ENCODE results near the gene CT47C1.
A peak's percentile ranks its signal among the peaks of the same experiment; 100 is the strongest.
"Not testable (repeated sequence)": the region's sequence is repeated elsewhere in the genome, so short reads cannot be mapped to it uniquely, and the experiment has no call there.

CT47C1 gene

GRCh38 chrX:119072744-119073143 lies at the start of gene CT47C1:
Gene CT47C1 (plus strand): TSS chrX:119072993. CDS start chrX:119073226, 233 bp downstream.
- FAIRE-seq (no peak), DNase-seq (ENCODE audit: insufficient read length, low spot score) (no peak)
- TF ChIP-seq POLR2A (IDR thresholded peaks at IDR 0.05; ENCODE audit: low read depth, low read length), result no peak

GRCh38 chrX:119025900-119026299 lies 46.9 kb upstream of the CT47C1 start:
- DNase-seq (ENCODE audit: insufficient read length, low spot score) (no peak), FAIRE-seq (no peak)
- no peak for TF ChIP-seq POLR2A (IDR thresholded peaks at IDR 0.05; ENCODE audit: low read depth, low read length)

DNA sequence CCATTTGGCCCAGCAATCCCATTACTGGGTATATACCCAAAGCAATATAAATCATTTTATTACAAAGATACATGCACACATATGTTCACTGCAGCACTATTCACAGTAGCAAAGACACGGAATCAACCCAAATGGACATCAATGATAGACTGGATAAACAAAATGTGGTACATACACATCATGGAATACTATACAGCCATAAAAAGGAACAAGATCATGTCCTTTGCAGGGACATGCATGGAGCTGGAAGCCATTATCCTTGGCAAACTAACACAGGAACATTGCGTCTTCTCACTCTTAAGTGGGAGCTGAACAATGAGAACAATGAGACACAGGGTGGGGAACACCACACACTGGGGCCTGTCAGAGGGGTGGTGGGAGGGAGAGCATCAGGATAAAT lies 46.4 kb upstream of the CT47C1 start:
- not testable (repeated sequence) for FAIRE-seq

DNA sequence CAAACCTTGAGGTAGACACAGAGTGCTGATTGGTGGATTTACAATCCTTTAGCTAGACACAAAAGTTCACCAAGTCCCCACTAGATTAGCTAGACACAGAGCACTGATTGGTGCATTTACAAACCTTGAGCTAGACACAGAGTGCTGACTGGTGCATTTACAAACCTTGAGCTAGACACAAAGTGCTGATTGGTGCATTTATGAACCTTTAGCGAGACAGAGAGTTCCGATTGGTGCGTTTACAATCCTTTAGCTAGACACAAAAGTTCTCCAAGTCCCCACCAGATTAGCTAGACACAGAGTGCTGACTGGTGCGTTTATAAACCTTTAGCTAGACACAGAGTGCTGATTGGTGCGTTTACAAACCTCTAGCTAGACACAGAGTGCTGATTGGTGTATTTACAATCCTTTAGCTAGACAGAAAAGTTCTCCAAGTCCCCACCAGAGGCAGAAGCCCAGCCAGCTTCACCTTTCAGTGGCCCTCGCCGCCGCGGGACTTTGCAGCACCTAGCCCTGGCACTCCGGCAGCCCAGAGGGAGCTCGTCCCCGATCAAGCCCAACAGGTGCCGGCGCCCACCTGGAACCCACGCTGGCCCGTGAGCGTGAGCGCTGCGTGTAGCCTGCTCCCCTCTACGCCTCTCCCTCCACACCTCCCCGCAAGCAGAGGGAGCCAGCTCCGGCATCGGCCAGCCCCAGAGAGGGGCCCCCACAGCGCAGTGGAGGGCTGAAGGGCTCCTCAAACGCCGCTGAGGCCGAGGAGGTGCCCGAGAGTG lies 44.6 kb upstream of the CT47C1 start:
- DNase-seq (ENCODE audit: insufficient read length, low spot score); FAIRE-seq: not testable (repeated sequence)

More for the DNA sequence above, 46.4 kb upstream of the CT47C1 start:
- not testable (repeated sequence) for DNase-seq (ENCODE audit: insufficient read length, low spot score)

DNA sequence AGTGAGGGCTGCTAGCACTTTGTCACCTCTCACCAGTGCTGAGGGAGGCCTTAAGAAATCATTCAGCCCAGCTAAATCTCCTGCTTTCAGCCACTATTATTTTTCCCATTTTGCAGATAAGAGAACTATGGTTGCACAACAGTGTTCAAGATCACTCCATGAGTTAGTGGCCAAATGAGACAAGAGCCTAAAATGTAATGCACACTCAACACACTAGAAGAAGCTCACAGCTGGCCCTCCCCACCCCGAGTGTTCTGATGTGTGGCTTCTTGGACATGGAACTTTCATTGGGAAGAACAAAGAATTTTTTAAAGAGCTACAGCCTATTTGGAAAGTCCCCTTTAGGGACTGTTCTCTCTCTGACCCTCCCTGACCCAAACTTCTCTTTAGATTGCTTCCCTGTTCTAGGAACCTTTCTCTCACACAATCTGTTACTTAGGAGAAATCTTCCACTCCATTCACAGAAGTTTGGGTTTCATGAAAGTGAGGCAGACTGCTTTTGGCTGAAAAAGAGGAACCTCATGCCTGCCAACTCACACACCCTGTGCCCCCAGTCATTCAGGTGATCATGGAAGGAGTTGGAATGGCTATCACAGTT lies 44.0 kb upstream of the CT47C1 start:
- no peak for TF ChIP-seq POLR2A (IDR thresholded peaks at IDR 0.05; ENCODE audit: low read depth, low read length)
- FAIRE-seq, result no peak
- DNase-seq (ENCODE audit: insufficient read length, low spot score), result no peak

DNA sequence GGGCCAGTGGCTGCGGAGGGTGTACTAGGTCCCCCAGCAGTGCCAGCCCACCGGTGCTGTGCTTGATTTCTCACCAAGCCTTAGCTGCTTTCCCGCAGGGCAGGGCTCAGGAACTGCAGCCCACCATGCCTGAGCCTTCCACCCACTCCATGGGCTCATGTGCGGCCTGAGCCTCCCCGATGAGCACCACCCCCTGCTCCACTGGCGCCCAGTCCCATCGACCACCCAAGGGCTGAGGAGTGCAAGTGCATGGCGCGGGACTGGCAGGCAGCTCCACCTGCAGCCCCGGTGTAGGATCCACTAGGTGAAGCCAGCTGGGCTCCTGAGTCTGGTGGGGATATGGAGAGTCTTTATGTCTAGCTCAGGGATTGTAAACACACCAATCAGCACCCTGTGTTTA lies 43.1 kb upstream of the CT47C1 start:
- not testable (repeated sequence) for DNase-seq (ENCODE audit: insufficient read length, low spot score); FAIRE-seq

- no peak for DNase-seq (ENCODE audit: insufficient read length, low spot score)
- FAIRE-seq, result no peak
Measured at GRCh38 chrX:119030990-119031389, 41.8 kb upstream of the CT47C1 start.

GRCh38 chrX:119036107-119037029 lies 36.4 kb upstream of the CT47C1 start:
- DNase-seq (ENCODE audit: insufficient read length, low spot score), result no peak
- no peak for TF ChIP-seq POLR2A (IDR thresholded peaks at IDR 0.05; ENCODE audit: low read depth, low read length)
- no peak for FAIRE-seq

More at GRCh38 chrX:119030990-119031389, 41.8 kb upstream of the CT47C1 start:
- TF ChIP-seq POLR2A (IDR thresholded peaks at IDR 0.05; ENCODE audit: low read depth, low read length), result no peak

GRCh38 chrX:119040432-119040831 lies 32.4 kb upstream of the CT47C1 start:
- DNase-seq (ENCODE audit: insufficient read length, low spot score), result no peak
- FAIRE-seq, result no peak
- no peak for TF ChIP-seq POLR2A (IDR thresholded peaks at IDR 0.05; ENCODE audit: low read depth, low read length)

DNA sequence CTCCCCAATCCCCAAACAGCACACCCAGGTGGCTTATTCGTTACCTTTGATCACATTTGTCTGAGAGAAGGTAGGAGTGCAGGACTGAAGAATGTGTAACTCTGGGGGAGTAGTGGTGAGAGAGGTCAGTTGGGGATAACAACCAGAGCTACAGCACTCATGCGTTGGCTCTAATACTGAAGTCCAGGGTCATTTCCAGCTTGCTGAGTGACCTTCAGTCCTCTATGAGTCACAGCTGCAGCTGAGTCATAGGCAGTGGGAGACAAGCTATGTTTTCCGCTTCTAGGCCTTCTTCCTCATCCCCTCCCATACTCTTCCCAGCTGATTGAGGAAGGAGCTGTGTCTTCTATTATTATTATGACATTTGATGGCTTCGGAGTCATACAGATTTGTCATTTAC lies 31.6 kb upstream of the CT47C1 start:
- no peak for TF ChIP-seq POLR2A (IDR thresholded peaks at IDR 0.05; ENCODE audit: low read depth, low read length)
- DNase-seq (ENCODE audit: insufficient read length, low spot score) (peak; percentile 49), FAIRE-seq (peak; percentile 98)

GRCh38 chrX:119042040-119042439 lies 30.8 kb upstream of the CT47C1 start:
- TF ChIP-seq POLR2A (IDR thresholded peaks at IDR 0.05; ENCODE audit: low read depth, low read length), result no peak
- FAIRE-seq, result no peak
- DNase-seq (ENCODE audit: insufficient read length, low spot score), result no peak

GRCh38 chrX:119042996-119043395 lies 29.8 kb upstream of the CT47C1 start:
- DNase-seq (ENCODE audit: insufficient read length, low spot score) (no peak), FAIRE-seq (no peak)
- TF ChIP-seq POLR2A (IDR thresholded peaks at IDR 0.05; ENCODE audit: low read depth, low read length), result no peak

- FAIRE-seq, result no peak
- DNase-seq (ENCODE audit: insufficient read length, low spot score), result no peak
- no peak for TF ChIP-seq POLR2A (IDR thresholded peaks at IDR 0.05; ENCODE audit: low read depth, low read length)
Measured at GRCh38 chrX:119045884-119046283, 26.9 kb upstream of the CT47C1 start.

- no peak for FAIRE-seq
- no peak for DNase-seq (ENCODE audit: insufficient read length, low spot score)
Measured at GRCh38 chrX:119055687-119056086, 17.1 kb upstream of the CT47C1 start.

More at GRCh38 chrX:119055687-119056086, 17.1 kb upstream of the CT47C1 start:
- no peak for TF ChIP-seq POLR2A (IDR thresholded peaks at IDR 0.05; ENCODE audit: low read depth, low read length)
